Prostate gland (tissue), 2 donors: ENCODE results near the gene RAPGEF2.

Experiments
- POLR2A ChIP-seq: fragments of 450-650 bp; IDR thresholded peaks from one replicate; pipeline ENCODE4 v1.6.1; 2016; ENCODE audit warnings: antibody characterized with exemption, mild to moderate bottlenecking
- POLR2AphosphoS5 ChIP-seq: sonication (generic); formaldehyde crosslinking; IDR thresholded peaks from one replicate; pipeline ENCODE4 v1.6.1; 2017; ENCODE audit warnings: antibody characterized with exemption
- TF ChIP-seq, protein P1 (sequence below), 4 experiments: fragments of 200-600 bp in 2 of 4; fragments of 450-650 bp in 2 of 4; sonication (generic) in 2 of 4; IDR thresholded peaks; 1 replicate in 3 of 4; 2 replicates in 1 of 4; pipeline ENCODE4 v1.5.1; 2016 to 2019; ENCODE audit warnings: antibody characterized with exemption in 4 of 4, mild to moderate bottlenecking in 2 of 4, moderate library complexity in 2 of 4

DNA sequence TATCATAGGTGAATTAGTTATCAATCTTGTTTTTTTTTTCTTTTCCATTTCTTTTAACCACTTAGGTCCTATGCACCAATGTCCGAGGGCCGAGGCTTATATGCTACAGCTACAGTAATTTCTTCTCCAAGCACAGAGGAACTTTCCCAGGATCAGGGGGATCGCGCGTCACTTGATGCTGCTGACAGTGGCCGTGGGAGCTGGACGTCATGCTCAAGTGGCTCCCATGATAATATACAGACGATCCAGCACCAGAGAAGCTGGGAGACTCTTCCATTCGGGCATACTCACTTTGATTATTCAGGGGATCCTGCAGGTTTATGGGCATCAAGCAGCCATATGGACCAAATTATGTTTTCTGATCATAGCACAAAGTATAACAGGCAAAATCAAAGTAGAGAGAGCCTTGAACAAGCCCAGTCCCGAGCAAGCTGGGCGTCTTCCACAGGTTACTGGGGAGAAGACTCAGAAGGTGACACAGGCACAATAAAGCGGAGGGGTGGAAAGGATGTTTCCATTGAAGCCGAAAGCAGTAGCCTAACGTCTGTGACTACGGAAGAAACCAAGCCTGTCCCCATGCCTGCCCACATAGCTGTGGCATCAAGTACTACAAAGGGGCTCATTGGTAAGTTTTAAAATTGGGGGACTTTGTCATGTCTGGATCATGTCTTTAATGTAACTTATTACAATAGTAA lies 250.7 kb downstream of the RAPGEF2 start:
- no peak for TF ChIP-seq POLR2A
- TF ChIP-seq, protein P1, sequence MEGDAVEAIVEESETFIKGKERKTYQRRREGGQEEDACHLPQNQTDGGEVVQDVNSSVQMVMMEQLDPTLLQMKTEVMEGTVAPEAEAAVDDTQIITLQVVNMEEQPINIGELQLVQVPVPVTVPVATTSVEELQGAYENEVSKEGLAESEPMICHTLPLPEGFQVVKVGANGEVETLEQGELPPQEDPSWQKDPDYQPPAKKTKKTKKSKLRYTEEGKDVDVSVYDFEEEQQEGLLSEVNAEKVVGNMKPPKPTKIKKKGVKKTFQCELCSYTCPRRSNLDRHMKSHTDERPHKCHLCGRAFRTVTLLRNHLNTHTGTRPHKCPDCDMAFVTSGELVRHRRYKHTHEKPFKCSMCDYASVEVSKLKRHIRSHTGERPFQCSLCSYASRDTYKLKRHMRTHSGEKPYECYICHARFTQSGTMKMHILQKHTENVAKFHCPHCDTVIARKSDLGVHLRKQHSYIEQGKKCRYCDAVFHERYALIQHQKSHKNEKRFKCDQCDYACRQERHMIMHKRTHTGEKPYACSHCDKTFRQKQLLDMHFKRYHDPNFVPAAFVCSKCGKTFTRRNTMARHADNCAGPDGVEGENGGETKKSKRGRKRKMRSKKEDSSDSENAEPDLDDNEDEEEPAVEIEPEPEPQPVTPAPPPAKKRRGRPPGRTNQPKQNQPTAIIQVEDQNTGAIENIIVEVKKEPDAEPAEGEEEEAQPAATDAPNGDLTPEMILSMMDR (IDR thresholded peaks at IDR 0.05), result no peak
- no peak for TF ChIP-seq POLR2AphosphoS5
